ENCODE measurements around the gene SETBP1. TPM values are rescaled to one million over a fixed set of nuclear protein-coding genes. Genes with fewer than 3 reads are reported as not detected.

The SETBP1 gene
- total RNA-seq, 1 donor from 2014 or later, result 12.4 TPM

GRCh38 chr18:44786257-44786656, 105.6 kb downstream of the SETBP1 start:
- no peak for TF ChIP-seq EZH2 (IDR thresholded peaks at IDR 0.05; ENCODE audit: insufficient read depth, low read length)
- TF ChIP-seq, protein P1, sequence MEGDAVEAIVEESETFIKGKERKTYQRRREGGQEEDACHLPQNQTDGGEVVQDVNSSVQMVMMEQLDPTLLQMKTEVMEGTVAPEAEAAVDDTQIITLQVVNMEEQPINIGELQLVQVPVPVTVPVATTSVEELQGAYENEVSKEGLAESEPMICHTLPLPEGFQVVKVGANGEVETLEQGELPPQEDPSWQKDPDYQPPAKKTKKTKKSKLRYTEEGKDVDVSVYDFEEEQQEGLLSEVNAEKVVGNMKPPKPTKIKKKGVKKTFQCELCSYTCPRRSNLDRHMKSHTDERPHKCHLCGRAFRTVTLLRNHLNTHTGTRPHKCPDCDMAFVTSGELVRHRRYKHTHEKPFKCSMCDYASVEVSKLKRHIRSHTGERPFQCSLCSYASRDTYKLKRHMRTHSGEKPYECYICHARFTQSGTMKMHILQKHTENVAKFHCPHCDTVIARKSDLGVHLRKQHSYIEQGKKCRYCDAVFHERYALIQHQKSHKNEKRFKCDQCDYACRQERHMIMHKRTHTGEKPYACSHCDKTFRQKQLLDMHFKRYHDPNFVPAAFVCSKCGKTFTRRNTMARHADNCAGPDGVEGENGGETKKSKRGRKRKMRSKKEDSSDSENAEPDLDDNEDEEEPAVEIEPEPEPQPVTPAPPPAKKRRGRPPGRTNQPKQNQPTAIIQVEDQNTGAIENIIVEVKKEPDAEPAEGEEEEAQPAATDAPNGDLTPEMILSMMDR (IDR thresholded peaks at IDR 0.05; ENCODE audit: insufficient read depth, low read depth, low read length), result no peak
- Histone ChIP-seq H3K27ac (ENCODE audit: low read depth, low read length) (no peak overlapping the region), H3K9ac (ENCODE audit: low read length) (no peak overlapping the region), H4K20me1 (ENCODE audit: insufficient read depth, low read length) (no peaks in the 10 kb centered on the region), H2AFZ (ENCODE audit: low read depth, low read length) (no peak overlapping the region), H3K9me3 (ENCODE audit: insufficient read depth, low read depth, low read length) (no peaks in the 10 kb centered on the region), H3K27me3 (ENCODE audit: insufficient read depth, low read length) (no peaks in the 10 kb centered on the region), H3K4me1 (ENCODE audit: insufficient read depth, low read length) (peaks cover 9% of the 10 kb centered on the region), H3K4me2 (ENCODE audit: low read length) (no peak overlapping the region), H3K4me3 (ENCODE audit: insufficient read depth, low read depth, low read length) (no peak overlapping the region), H3K79me2 (ENCODE audit: insufficient read depth, low read length) (no peaks in the 10 kb centered on the region), H3K36me3 (ENCODE audit: insufficient read depth, low read length) (no peaks in the 10 kb centered on the region)
- no peak for DNase-seq (ENCODE audit: low read depth)
- FAIRE-seq, result no peak
- no peaks in the 10 kb centered on the region for H3K36me3 Mint-ChIP-seq (ENCODE audit: low read depth, unreplicated experiment)
- H3K27me3 Mint-ChIP-seq (ENCODE audit: low read depth, unreplicated experiment), result no peaks in the 10 kb centered on the region
- no peak overlapping the region for H3K27ac Mint-ChIP-seq (ENCODE audit: unreplicated experiment)
- peaks cover 42% of the 10 kb centered on the region for H3K4me1 Mint-ChIP-seq (ENCODE audit: low read depth, unreplicated experiment)
- H3K9me3 Mint-ChIP-seq (ENCODE audit: unreplicated experiment), result no peaks in the 10 kb centered on the region
- no peak overlapping the region for H3K4me3 Mint-ChIP-seq (ENCODE audit: unreplicated experiment)

GRCh38 chr18:44786688-44787087, 106.0 kb downstream of the SETBP1 start:
- no peaks in the 10 kb centered on the region for H3K36me3 ChIP-seq (ENCODE audit: insufficient read depth, low read length)
- Mint-ChIP-seq H3K4me1 (ENCODE audit: low read depth, unreplicated experiment) (peaks cover 43% of the 10 kb centered on the region), H3K27me3 (ENCODE audit: low read depth, unreplicated experiment) (no peaks in the 10 kb centered on the region), H3K9me3 (ENCODE audit: unreplicated experiment) (no peaks in the 10 kb centered on the region), H3K27ac (ENCODE audit: unreplicated experiment) (no peak overlapping the region), H3K4me3 (ENCODE audit: unreplicated experiment) (no peak overlapping the region), H3K36me3 (ENCODE audit: low read depth, unreplicated experiment) (no peaks in the 10 kb centered on the region)
- TF ChIP-seq EZH2 (IDR thresholded peaks at IDR 0.05; ENCODE audit: insufficient read depth, low read length), result no peak
- TF ChIP-seq, protein P1 (IDR thresholded peaks at IDR 0.05; ENCODE audit: insufficient read depth, low read depth, low read length), result no peak
- no peaks in the 10 kb centered on the region for H3K9me3 ChIP-seq (ENCODE audit: insufficient read depth, low read depth, low read length)
- H3K27ac ChIP-seq (ENCODE audit: low read depth, low read length), result no peak overlapping the region
- DNase-seq (ENCODE audit: low read depth) (no peak), FAIRE-seq (no peak)
- no peak overlapping the region for H3K9ac ChIP-seq (ENCODE audit: low read length)
- H3K4me2 ChIP-seq (ENCODE audit: low read length), result no peak overlapping the region
- H3K27me3 ChIP-seq (ENCODE audit: insufficient read depth, low read length), result no peaks in the 10 kb centered on the region
- H3K79me2 ChIP-seq (ENCODE audit: insufficient read depth, low read length), result no peaks in the 10 kb centered on the region
- no peak overlapping the region for H3K4me3 ChIP-seq (ENCODE audit: insufficient read depth, low read depth, low read length)
- H4K20me1 ChIP-seq (ENCODE audit: insufficient read depth, low read length), result no peaks in the 10 kb centered on the region
- H2AFZ ChIP-seq (ENCODE audit: low read depth, low read length), result no peak overlapping the region
- H3K4me1 ChIP-seq (ENCODE audit: insufficient read depth, low read length), result peaks cover 7% of the 10 kb centered on the region

DNA sequence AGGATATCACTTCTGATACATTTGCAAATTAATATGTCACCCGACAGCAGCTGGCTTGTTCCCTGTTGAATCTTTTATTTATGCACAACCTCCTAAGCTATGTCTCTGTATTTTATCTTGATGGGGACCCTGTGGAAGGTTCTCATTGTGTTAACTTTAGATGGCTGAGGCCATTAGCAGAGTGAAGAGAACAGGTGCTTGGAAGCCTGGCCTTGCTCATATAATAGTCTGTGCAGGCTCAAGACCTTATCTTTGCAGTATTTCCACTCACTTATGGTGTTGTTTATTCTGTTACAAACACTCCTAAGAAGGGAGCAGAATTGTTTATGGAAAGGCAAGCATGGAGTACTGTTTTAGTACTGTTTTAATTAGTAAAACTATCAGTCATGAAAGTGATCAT, 107.6 kb downstream of the SETBP1 start:
- no peak for TF ChIP-seq EZH2 (IDR thresholded peaks at IDR 0.05; ENCODE audit: insufficient read depth, low read length)
- TF ChIP-seq, protein P1 (IDR thresholded peaks at IDR 0.05; ENCODE audit: insufficient read depth, low read depth, low read length), result no peak
- no peak overlapping the region for H3K4me3 ChIP-seq (ENCODE audit: insufficient read depth, low read depth, low read length)
- H3K9me3 Mint-ChIP-seq (ENCODE audit: unreplicated experiment), result no peaks in the 10 kb centered on the region
- H3K4me1 ChIP-seq (ENCODE audit: insufficient read depth, low read length), result peaks cover 19% of the 10 kb centered on the region
- FAIRE-seq, result no peak
- no peaks in the 10 kb centered on the region for H3K9me3 ChIP-seq (ENCODE audit: insufficient read depth, low read depth, low read length)
- H3K27ac ChIP-seq (ENCODE audit: low read depth, low read length), result no peak overlapping the region
- no peak overlapping the region for H3K9ac ChIP-seq (ENCODE audit: low read length)
- H3K4me3 Mint-ChIP-seq (ENCODE audit: unreplicated experiment), result no peak overlapping the region
- no peak for DNase-seq (ENCODE audit: low read depth)
- H3K79me2 ChIP-seq (ENCODE audit: insufficient read depth, low read length), result no peaks in the 10 kb centered on the region
- no peaks in the 10 kb centered on the region for H4K20me1 ChIP-seq (ENCODE audit: insufficient read depth, low read length)
- H3K27me3 ChIP-seq (ENCODE audit: insufficient read depth, low read length), result no peaks in the 10 kb centered on the region
- no peak overlapping the region for H3K27ac Mint-ChIP-seq (ENCODE audit: unreplicated experiment)
- no peaks in the 10 kb centered on the region for H3K27me3 Mint-ChIP-seq (ENCODE audit: low read depth, unreplicated experiment)
- H3K4me1 Mint-ChIP-seq (ENCODE audit: low read depth, unreplicated experiment), result peaks cover 48% of the 10 kb centered on the region
- no peaks in the 10 kb centered on the region for H3K36me3 ChIP-seq (ENCODE audit: insufficient read depth, low read length)
- no peaks in the 10 kb centered on the region for H3K36me3 Mint-ChIP-seq (ENCODE audit: low read depth, unreplicated experiment)
- H3K4me2 ChIP-seq (ENCODE audit: low read length), result no peak overlapping the region
- H2AFZ ChIP-seq (ENCODE audit: low read depth, low read length), result no peak overlapping the region

All from astrocyte (in vitro differentiated cells and primary cell).